SJCRH30 (cell line): ENCODE measurements around the gene HSD3B2. TPM values are rescaled to one million over a fixed set of nuclear protein-coding genes. Genes with fewer than 3 reads are reported as not detected.

Experiments
- DNase-seq, 2 experiments: peaks; one replicate each; pipeline ENCODE4 v3.0.0-alpha.2; 2015 to 2020
- H3K27ac ChIP-seq: fragments of 250-450 bp; sonication (Bioruptor Pico); 2 replicates; pipeline ENCODE4 v1.5.1; 2020; ENCODE audit warnings: mild to moderate bottlenecking, moderate library complexity
- H3K27me3 ChIP-seq: fragments of 250-450 bp; sonication (Bioruptor Pico); 2 replicates; pipeline ENCODE4 v1.5.1; 2020; ENCODE audit warnings: mild to moderate bottlenecking, moderate library complexity
- H3K36me3 ChIP-seq: fragments of 250-450 bp; sonication (Bioruptor Pico); 2 replicates; pipeline ENCODE4 v1.5.1; 2020; ENCODE audit warnings: mild to moderate bottlenecking, moderate library complexity
- H3K4me1 ChIP-seq: fragments of 250-450 bp; sonication (Bioruptor Pico); 2 replicates; pipeline ENCODE4 v1.5.1; 2020; ENCODE audit warnings: mild to moderate bottlenecking, moderate library complexity
- H3K4me3 ChIP-seq: fragments of 250-450 bp; sonication (Bioruptor Pico); 2 replicates; pipeline ENCODE4 v1.5.1; 2020; ENCODE audit warnings: mild to moderate bottlenecking, moderate library complexity
- H3K9me3 ChIP-seq: fragments of 250-450 bp; sonication (Bioruptor Pico); replicated peaks from 2 replicates; pipeline ENCODE4 v1.5.1; 2020; ENCODE audit warnings: mild to moderate bottlenecking, moderate library complexity
- total RNA-seq: library from RNA; depleted of rRNA; stranded (reverse); fragments of >200 nt; shearing (Covaris generic); gene quantifications from 2 replicates; pipeline ENCODE4 v1.2.3, GENCODE V29; 2014; rRNA removed

HSD3B2 gene
- total RNA-seq, 1 experiment from 2014 or later, result not detected

DNA sequence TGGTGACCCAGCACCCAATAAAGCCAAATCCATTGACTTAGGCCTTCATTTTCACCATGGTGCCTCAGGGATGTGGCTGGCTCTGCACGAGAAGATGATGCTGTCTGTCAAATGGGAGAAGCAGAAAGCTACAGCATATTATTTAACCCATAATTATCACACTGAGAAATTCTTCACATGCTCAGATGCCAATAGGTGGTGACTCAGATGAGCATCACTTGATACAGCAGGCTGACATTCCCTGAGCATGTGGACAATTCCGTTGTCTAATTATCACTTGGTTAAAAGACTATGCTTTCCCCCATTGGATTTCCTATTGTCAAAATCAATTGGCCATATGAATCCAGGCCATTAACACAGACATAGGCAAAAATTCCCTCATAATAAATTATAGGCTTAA lies 48.0 kb downstream of the HSD3B2 start:
- no peaks in the 10 kb centered on the region for H3K36me3 ChIP-seq
- no peak for DNase-seq
- H3K27me3 ChIP-seq, result no peaks in the 10 kb centered on the region
- H3K27ac ChIP-seq, result no peak overlapping the region
- no peaks in the 10 kb centered on the region; the same call in 1 of the 2 replicates for H3K9me3 ChIP-seq
- no peak overlapping the region for H3K4me3 ChIP-seq
- 0 out of 2 replicates have a peak, but pooled peaks cover 2% of the 10 kb centered on the region for H3K4me1 ChIP-seq

GRCh38 chr1:119463569-119463968 lies 48.6 kb downstream of the HSD3B2 start:
- H3K27me3 ChIP-seq, result no peaks in the 10 kb centered on the region
- no peak for DNase-seq
- H3K9me3 ChIP-seq, result no peaks in the 10 kb centered on the region; the same call in 1 of the 2 replicates
- no peak overlapping the region for H3K27ac ChIP-seq
- H3K4me1 ChIP-seq, result 0 out of 2 replicates have a peak, but pooled peaks cover 2% of the 10 kb centered on the region
- no peak overlapping the region for H3K4me3 ChIP-seq
- no peaks in the 10 kb centered on the region for H3K36me3 ChIP-seq

GRCh38 chr1:119466445-119466844 lies 51.5 kb downstream of the HSD3B2 start:
- 0 out of 2 replicates have a peak, but pooled peaks cover 2% of the 10 kb centered on the region for H3K4me1 ChIP-seq
- no peak for DNase-seq
- no peak overlapping the region for H3K27ac ChIP-seq
- no peak overlapping the region for H3K4me3 ChIP-seq
- no peaks in the 10 kb centered on the region; the same call in 1 of the 2 replicates for H3K9me3 ChIP-seq
- H3K27me3 ChIP-seq, result no peaks in the 10 kb centered on the region
- H3K36me3 ChIP-seq, result no peaks in the 10 kb centered on the region

DNA sequence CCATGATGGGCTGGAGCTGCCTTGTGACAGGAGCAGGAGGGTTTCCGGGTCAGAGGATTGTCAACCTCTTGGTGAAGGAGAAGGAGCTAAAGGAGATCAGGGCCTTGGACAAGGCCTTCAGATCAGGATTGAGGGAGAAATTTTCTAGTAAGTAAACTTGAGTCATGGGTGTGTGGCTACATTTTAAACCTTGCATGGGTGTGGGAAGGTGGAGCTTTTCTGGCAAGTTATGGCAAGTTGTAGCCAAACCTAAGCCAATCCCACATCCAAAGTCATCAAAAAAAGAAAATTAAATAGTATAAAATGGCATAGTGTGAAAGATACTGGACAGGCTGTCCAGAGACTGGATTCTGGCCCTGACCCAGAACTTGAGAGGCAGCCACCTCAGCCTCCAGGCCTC lies 52.3 kb downstream of the HSD3B2 start:
- no peaks in the 10 kb centered on the region for H3K27me3 ChIP-seq
- no peaks in the 10 kb centered on the region; the same call in 1 of the 2 replicates for H3K9me3 ChIP-seq
- no peaks in the 10 kb centered on the region for H3K36me3 ChIP-seq
- no peak overlapping the region for H3K27ac ChIP-seq
- H3K4me3 ChIP-seq, result no peak overlapping the region
- H3K4me1 ChIP-seq, result 0 out of 2 replicates have a peak, but pooled peaks cover 2% of the 10 kb centered on the region
- DNase-seq, result no peak

DNA sequence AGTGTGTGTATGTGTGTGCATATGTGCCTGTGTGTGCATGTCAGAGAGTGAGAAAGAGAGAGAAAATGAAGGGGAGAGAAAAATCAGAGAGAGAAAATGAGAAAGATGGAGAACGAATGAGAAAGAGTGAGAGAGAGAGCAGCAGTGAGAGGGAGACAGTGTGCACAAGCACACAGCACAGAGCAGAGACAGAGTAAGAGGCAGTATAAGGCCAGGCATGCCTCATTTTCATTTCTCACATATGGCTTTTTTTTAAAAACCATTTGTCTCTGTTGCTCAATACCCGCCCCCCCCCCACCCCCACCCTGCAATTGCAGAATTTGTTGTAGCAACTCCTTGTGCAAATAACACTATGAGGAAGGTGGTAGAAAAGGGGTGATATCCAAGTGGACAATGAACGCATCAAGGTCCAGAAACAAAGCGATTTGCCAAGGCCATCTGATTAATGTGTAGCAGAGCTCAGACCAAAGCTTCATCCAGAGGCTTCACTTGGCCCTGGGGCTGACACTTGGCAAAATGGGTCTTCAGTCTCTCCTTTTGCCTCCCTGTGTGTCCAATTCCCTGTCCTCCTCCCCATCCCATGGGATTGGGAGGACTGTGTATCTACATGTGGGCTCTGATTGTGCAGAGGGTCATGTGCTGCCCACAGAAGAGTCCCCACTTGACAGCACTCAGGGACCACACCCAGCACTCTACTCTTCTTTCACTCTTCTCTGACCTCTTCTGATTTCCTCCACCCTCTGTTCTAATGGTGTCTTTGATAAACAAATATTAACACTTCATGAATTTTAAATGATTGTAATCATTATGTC lies 53.1 kb downstream of the HSD3B2 start:
- Histone ChIP-seq H3K27me3 (no peaks in the 10 kb centered on the region), H3K27ac (no peak overlapping the region), H3K36me3 (no peaks in the 10 kb centered on the region), H3K9me3 (no peaks in the 10 kb centered on the region; the same call in 1 of the 2 replicates), H3K4me1 (0 out of 2 replicates have a peak, but pooled peaks cover 2% of the 10 kb centered on the region), H3K4me3 (no peak overlapping the region)
- no peak for DNase-seq

DNA sequence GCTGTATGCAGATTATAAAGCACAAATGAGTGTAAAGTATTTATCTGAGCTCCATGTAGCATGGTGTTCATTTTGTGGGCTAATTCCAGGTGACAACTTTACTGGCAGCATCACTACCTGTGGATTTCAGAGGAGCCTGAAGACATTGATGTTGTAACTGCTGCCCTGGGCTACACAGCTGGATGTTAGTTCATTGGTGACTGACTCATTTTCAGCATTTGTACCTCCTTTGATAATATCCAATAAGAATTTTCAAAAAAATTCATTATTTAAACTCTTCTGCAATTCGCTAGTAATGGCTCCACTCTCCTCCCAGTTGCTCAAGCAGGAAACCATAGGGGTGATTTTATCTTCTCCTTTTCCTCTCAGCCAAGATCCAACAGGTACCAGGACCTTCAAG lies 54.8 kb downstream of the HSD3B2 start:
- Histone ChIP-seq H3K4me3 (no peak overlapping the region), H3K36me3 (no peaks in the 10 kb centered on the region), H3K4me1 (no peaks in the 10 kb centered on the region), H3K9me3 (no peaks in the 10 kb centered on the region), H3K27ac (no peak overlapping the region), H3K27me3 (no peaks in the 10 kb centered on the region)
- no peak for DNase-seq

GRCh38 chr1:119470377-119470776 lies 55.4 kb downstream of the HSD3B2 start:
- no peaks in the 10 kb centered on the region for H3K9me3 ChIP-seq
- H3K4me3 ChIP-seq, result no peak overlapping the region
- no peaks in the 10 kb centered on the region for H3K36me3 ChIP-seq
- H3K27me3 ChIP-seq, result no peaks in the 10 kb centered on the region
- no peak overlapping the region for H3K27ac ChIP-seq
- H3K4me1 ChIP-seq, result no peaks in the 10 kb centered on the region
- no peak for DNase-seq

DNA sequence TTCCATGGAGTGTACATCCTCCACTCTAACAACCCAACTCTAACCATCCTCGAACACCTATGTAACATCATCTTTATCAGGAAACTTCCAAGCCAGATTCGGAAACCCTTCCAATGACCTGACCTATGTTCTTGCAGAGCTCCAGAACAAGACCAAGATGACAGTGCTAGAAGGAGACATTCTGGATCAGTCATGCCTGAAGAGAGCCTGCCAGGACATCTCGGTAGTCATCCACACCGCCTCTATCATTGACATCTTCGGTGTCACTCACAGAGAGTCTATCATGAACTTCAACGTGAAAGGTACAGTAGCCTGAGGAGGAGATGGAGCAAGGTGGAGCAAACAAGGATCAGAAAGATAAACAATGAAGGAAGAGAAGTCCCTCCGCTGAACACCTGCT lies 56.0 kb downstream of the HSD3B2 start:
- Histone ChIP-seq H3K27me3 (no peaks in the 10 kb centered on the region; the same call in 1 of the 2 replicates), H3K4me1 (no peaks in the 10 kb centered on the region), H3K9me3 (no peaks in the 10 kb centered on the region), H3K27ac (no peak overlapping the region), H3K4me3 (no peak overlapping the region), H3K36me3 (no peaks in the 10 kb centered on the region)
- DNase-seq, result no peak

DNA sequence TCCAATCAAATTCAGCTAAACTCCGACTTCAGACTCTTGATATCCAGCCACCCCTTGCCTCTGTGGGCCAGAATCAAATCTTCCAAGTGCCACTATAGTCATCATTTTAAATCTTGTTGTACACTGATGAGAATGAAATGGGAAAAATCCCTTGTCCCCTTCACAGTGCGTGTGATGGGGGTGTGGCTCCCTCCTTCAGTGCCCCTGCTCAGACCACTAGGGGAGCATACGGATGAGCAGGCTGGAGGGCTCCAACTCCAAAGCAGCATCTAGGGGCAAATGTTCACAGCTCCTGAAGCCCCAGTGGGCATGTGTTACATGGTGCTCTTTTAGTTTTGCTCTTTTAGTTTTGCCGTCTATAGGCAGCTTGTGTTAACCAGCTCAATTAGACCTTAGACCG lies 56.6 kb downstream of the HSD3B2 start:
- no peaks in the 10 kb centered on the region for H3K9me3 ChIP-seq

GRCh38 chr1:119472080-119472818 lies 57.3 kb downstream of the HSD3B2 start:
- Histone ChIP-seq H3K4me1 (no peaks in the 10 kb centered on the region), H3K9me3 (no peaks in the 10 kb centered on the region), H3K36me3 (no peaks in the 10 kb centered on the region), H3K27ac (no peak overlapping the region), H3K27me3 (no peaks in the 10 kb centered on the region; the same call in 1 of the 2 replicates), H3K4me3 (no peak overlapping the region)
- no peak for DNase-seq

More for the DNA sequence above, 56.6 kb downstream of the HSD3B2 start:
- H3K4me3 ChIP-seq, result no peak overlapping the region
- DNase-seq, result no peak
- no peak overlapping the region for H3K27ac ChIP-seq
- no peaks in the 10 kb centered on the region for H3K36me3 ChIP-seq
- no peaks in the 10 kb centered on the region; the same call in 1 of the 2 replicates for H3K27me3 ChIP-seq
- no peaks in the 10 kb centered on the region for H3K4me1 ChIP-seq

Other genes with a start within 250 kb of the HSD3B2 start
- gene HAO2, start 46.4 kb upstream of the HSD3B2 start, total RNA-seq, result not detected in 2 replicates
- not detected in 2 replicates for gene HSD3B1, start 92.1 kb downstream of the HSD3B2 start, total RNA-seq
- 6.2 and 7.6 TPM in 2 replicates for gene ZNF697, start 233.1 kb downstream of the HSD3B2 start, total RNA-seq